GM10248 (cell line): ENCODE results near the gene HDAC9.

Experiments
- CTCF ChIA-PET: fragments of 300-600 bp; sonication (Branson Sonifier 250); formaldehyde crosslinking; extraction: SDS; loops from one replicate; lab custom pipeline; 2021; ENCODE audit warnings: antibody characterized with exemption; lab: Yijun Ruan, JAX
- POLR2A ChIA-PET: fragments of 350-650 bp; sonication (Branson Sonifier 250); formaldehyde crosslinking; extraction: SDS; loops from one replicate; lab custom pipeline; 2020; ENCODE audit warnings: antibody characterized with exemption; lab: Yijun Ruan, JAX
- DNase-seq: peaks from one replicate; pipeline ENCODE4 v3.0.0; 2012; ENCODE audit errors: extremely low spot score
- CTCF ChIP-seq: IDR thresholded peaks from 2 replicates; pipeline ENCODE4 v1.5.1; 2012; ENCODE audit warnings: mild to moderate bottlenecking, low read depth; ENCODE audit errors: extremely low read depth, missing control alignments, control extremely low read depth

HDAC9 gene

DNA sequence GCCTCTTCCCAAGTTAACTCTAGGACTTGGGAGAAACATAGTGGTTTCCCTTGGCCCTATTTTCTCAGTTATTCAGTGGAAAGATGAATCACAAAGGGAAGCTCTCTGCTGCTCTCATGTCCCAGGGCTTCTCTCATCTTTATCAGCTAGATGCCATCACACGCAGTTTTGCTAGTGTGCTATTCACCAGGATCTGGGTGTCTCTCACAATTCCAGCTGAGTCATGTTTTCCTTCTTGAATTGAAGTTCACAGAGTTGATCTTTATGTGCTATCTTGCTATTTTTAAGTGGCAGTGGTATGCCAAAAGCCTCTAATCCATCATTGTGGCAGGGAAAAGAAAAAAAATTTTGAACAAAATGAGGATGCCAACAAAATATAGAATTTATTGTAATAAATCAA is 520.6 kb downstream of the HDAC9 start:
- no peak for DNase-seq
- POLR2A ChIA-PET, result no interaction called here
- CTCF ChIA-PET, result interaction anchor here (0.7 kb wide), 1 partner anchor 304 kb away, joined by 3 read pairs; no protein-coding TSS in a partner anchor

DNA sequence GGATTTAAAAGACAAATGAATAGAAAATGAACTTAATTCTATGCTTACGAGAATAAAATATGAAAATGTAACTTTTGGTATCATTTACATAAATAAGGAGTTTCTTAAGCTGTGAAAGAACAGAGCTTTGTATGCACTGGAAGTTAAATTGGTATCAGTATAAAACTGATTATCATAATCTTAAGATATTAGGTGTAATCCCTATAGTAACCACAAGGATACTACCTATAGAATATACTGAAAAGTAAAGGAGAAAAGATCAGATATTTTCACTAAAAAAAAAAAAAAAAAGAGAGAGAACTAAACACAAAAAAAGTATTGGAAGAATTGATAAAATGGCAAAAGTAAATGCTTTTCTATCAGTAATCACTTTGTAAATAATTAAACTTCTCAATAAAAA is 521.8 kb downstream of the HDAC9 start:
- CTCF ChIA-PET, result interaction anchor here (0.9 kb wide), 1 partner anchor 35 kb away, joined by 3 read pairs; no protein-coding TSS in a partner anchor
- TF ChIP-seq CTCF, result no peak

More for the DNA sequence above, 520.6 kb downstream of the HDAC9 start:
- no peak for TF ChIP-seq CTCF

DNA sequence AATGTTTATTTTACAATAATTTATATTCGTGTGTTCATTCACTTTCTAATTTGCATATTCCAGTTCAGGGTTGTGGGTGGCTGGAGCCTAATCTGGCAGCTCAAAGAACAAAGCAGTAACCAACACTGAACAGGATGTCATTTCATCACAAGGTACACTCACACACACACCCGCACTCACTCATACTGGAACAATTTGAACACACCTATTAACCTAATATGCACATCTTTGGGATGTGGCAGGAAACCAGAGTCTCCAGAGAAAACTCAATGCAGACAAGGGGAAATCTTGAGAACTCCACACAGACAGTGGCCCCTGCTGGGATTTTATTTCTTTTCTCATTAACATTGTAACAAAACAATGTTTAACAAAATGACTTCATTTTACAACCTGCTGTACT is 524.5 kb downstream of the HDAC9 start:
- CTCF ChIA-PET, result no interaction called here
- no peak for DNase-seq

More for the DNA sequence above, 521.8 kb downstream of the HDAC9 start:
- no peak for DNase-seq
- POLR2A ChIA-PET, result no interaction called here

GRCh38 chr7:19020711-19021110 is 525.2 kb downstream of the HDAC9 start:
- no peak for DNase-seq
- ChIA-PET CTCF (no interaction called here), POLR2A (no interaction called here)
- no peak for TF ChIP-seq CTCF

More for the DNA sequence above, 524.5 kb downstream of the HDAC9 start:
- POLR2A ChIA-PET, result no interaction called here
- no peak for TF ChIP-seq CTCF

DNA sequence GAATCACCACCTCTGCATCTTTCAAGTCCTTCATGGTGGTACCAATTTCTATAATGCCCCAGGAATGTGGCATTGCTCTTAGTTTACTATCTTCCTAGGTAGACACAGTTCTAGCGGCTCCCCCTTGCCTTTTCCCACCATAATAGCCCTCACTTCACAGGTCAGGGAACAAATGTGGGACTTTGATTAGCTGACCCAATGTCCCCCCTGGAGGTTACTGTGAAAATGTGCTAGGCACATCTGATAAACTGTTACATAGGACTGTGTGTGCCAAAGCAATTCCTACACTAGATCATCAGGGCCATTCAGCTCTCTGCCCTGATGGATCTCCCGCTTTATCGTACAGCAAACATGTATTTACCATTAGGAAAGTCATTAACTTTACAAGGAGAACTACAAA is 527.9 kb downstream of the HDAC9 start:
- POLR2A ChIA-PET, result no interaction called here
- DNase-seq, result no peak
- TF ChIP-seq CTCF, result no peak
- CTCF ChIA-PET, result no interaction called here

GRCh38 chr7:19024261-19024660 is 528.7 kb downstream of the HDAC9 start:
- CTCF ChIA-PET, result no interaction called here
- DNase-seq, result no peak
- POLR2A ChIA-PET, result no interaction called here
- TF ChIP-seq CTCF, result no peak

DNA sequence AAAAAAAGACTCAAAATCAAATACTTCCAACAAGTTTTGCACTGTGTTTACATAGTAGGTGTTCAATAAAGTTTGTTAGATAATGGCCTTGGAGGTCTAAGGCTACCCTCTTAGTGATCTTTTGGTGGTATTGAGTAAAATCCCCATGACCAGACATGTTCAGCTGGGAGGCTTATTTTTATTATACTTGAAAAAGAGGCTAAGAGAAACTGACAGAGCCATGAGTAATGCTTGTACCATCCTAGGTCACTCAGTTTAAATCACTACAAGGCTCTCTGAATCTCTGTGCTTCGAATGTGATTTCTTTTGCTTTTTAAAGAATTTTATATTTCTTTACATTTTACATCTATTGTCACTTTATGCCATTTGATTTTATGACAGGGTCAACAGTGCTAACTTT is 531.3 kb downstream of the HDAC9 start:
- POLR2A ChIA-PET, result no interaction called here
- CTCF ChIA-PET, result interaction anchor here (1.3 kb wide), 1 partner anchor 34 kb away, joined by 3 read pairs; no protein-coding TSS in a partner anchor

More for the DNA sequence above, 531.3 kb downstream of the HDAC9 start:
- TF ChIP-seq CTCF, result no peak
- DNase-seq, result no peak
